GM13977 (cell line): ENCODE results near the gene NPPB.

Experiments
- DNase-seq: peaks from one replicate; pipeline ENCODE4 v3.0.0; 2012; ENCODE audit warnings: low spot score
- CTCF ChIP-seq: IDR thresholded peaks from 2 replicates; pipeline ENCODE4 v1.5.1; 2012; ENCODE audit warnings: mild to moderate bottlenecking, control low read depth; ENCODE audit not compliant: insufficient read depth; ENCODE audit errors: extremely low read depth, missing control alignments
- in situ Hi-C: fragments of 300-500 bp; cut with MboI; formaldehyde crosslinking; loops from one replicate; pipeline ENCODE4 v1.12.0; 2022; ENCODE audit warnings: low sequenced_read_pairs, low pct_unique_long_range_greater_than_20kb, mixed read lengths, inconsistent platforms; ENCODE audit not compliant: unreplicated experiment

Gene NPPB

DNA sequence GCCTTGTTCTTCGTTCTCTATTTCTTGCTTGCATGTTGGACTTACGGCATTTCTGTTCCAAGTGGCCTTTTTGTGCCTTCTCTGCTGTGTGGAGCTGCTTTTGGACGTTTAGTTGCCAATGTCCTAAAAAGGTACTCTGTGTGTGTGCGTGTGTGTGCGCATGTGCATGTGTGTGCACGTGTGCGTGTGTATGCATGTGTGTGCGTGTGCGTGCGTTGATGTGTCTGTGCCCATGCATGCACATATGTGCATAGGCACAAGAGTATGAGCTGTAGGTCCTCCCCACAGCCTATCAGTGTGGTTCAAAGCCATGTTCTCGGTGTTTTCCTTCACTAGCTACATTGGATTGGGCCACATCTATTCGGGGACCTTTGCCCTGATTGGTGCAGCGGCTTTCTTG lies 24.8 kb downstream of the NPPB start:
- no peak for DNase-seq
- TF ChIP-seq CTCF, result no peak
- in situ Hi-C loops, result no loop called here

GRCh38 chr1:11833497-11833896 lies 25.2 kb downstream of the NPPB start:
- no peak for TF ChIP-seq CTCF
- DNase-seq, result no peak
- in situ Hi-C loops, result no loop called here

DNA sequence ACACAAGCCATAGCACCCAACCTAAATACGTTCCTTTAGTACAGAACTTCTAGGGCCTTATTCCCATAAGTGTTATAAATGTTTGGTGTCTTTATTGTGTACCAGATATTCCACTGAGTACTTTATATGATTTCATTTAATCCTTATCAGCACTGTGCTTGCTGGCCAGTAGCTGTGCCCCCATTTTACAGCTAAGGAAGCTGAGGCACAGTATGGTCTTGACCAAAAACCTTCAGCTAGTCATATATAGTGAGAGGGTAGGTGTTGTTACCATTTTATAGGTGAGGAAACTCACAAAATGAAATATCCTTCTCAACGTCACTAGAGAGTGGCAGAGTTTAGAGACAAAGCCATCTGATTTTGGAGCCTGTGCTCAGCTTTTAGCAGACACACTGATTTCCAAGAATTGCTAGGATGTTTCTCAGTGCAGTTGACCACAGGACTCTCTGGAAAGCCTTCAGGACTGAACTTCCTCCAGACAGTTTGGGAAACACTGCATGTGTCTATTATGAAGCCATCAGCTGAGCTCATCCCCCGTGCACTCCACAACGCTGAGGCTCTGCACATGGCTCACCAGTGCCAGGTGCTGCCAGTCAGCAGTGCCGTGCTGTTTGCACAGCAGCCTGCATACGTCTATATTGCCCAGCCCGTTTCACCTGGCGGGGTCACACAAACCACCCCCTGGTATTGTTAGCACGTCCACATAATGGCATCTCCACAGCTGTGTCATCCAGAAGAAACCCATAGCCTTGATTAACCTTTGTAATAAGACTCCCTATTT lies 26.6 kb downstream of the NPPB start:
- TF ChIP-seq CTCF, result no peak
- DNase-seq, result no peak
- in situ Hi-C loops, result no loop called here

DNA sequence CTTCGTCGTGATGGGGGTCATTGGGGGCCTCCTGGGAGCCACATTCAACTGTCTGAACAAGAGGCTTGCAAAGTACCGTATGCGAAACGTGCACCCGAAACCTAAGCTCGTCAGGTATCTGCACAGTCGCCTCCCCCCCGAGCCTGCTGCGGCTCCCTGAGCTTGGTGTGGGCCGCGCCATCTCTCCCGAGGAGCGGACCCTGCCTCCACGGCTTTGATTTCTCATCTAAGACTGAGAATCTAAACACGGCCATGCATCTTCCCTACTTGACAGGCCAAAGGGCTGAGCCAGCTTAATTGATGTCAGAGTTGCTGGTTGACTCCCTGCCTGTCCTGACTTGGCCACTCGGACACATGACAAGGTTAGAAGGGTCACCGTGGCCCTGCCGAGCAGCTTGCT lies 30.2 kb downstream of the NPPB start:
- no peak for TF ChIP-seq CTCF
- no peak for DNase-seq
- in situ Hi-C loops, result no loop called here

DNA sequence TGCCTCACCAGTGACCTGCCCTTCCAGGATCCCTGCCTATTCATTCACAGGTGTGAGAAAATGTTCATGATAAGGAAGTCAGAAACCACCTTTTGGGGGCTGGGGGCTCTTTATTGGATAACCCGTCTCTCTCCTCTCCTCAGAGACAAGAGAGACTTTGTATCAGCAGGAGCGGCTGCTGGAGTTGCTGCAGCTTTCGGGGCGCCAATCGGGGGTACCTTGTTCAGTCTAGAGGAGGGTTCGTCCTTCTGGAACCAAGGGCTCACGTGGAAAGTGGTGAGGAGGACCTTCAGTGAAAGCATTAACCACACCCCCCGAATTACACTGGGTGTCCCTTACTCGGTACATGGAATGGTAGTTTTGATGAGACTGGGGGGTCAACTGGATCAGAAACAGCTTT lies 31.8 kb downstream of the NPPB start:
- in situ Hi-C loops, result no loop called here
- DNase-seq, result no peak
- no peak for TF ChIP-seq CTCF

DNA sequence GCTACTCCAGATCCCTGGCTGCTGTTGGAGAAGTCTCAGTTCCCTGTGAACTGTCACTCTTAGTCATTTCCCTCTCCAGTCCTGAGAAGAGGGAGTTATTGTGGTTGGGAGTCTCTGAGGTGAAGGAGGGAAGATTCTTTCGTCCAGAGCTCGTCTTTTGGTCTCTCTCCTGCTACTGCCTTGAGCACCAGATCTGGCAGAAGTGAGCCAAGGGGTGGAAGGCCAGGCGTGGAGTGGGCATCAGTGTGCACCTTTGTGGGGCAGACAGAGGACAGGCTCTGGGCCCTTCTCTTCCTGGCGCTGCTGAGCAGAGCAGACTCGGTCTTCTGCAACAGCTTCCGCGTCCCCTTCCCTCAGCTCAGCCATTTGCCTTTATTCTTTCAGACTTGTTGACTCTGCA lies 33.6 kb downstream of the NPPB start:
- no peak for TF ChIP-seq CTCF
- no peak for DNase-seq
- in situ Hi-C loops, result no loop called here
